ENCODE results near the gene ACTR1A.
"Not testable (repeated sequence)": the region's sequence is repeated elsewhere in the genome, so short reads cannot be mapped to it uniquely, and the experiment has no call there.

ACTR1A gene

DNA sequence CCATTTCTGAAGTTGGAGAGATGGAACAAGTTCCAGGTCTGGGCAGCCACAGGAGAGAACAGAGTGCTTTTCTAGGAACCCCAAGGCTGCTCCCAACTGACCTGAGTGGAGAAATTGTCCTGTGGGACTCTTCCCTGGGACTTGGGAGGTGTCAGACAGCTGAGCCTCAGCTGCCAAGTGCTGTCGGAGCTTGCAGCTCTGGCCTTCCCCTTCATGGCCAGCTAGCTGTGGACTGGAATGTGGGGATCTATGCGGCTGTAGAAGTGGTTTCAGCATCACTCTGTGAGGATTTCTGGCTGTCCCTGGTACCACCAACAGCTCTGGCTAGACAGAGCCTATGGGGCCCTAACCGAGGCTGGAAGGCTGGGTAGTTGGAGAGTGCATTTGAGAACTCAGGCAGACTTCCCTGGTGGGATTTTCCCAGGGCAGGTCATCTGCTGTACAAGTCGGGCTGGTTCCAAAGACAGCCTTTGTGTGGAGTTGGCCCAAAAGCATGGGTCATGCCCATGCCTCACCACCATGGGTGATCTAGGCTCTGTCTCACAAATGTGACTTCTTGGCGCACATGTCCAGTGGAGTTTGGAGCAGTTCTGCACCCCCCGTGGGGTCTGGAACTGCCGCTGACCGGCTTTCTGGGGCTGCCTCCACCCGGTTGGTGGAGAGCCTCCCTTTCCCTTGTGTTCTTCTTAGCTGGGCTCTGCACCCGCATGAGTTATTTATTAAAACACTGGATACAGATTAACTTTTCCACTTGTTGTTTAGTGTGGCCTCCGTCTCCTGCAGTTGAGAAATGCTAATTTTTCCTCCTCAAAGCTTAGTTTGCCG, 12.2 kb upstream of the ACTR1A start:
- no peak for DNase-seq

DNA sequence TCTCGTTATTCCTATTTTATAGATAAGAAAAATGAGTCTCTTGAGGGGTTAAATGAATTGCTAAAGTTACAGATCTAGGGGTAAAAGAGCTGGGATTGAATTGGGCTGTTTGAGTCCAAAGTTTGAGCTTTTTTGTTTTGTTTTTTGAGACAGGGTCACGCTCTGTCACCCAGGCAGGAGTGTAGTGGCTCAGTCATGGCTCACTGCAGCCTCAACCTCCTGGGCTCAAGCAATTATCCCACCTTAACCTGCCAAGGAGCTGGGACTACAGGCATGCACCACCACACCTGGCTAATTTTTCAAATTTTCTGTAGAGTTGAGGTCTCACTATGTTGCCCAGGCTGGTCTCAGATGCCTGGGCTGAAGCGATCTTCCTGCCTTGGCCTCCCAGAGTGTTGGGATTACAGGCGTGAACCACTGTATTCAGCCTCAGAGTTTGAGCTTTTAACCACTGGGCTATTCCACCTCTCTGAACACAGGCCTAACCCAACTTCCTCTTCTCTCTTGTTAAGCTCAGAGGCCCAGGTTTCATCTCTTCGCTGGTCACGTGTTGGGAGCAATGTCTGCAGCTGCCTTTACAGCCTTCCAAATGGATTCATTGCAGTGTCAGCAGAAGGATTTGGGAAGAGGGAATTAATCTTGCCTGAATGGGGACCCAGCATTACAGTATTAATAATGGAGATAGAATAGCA, 9.2 kb upstream of the ACTR1A start:
- peak; percentile 54 for DNase-seq

DNA sequence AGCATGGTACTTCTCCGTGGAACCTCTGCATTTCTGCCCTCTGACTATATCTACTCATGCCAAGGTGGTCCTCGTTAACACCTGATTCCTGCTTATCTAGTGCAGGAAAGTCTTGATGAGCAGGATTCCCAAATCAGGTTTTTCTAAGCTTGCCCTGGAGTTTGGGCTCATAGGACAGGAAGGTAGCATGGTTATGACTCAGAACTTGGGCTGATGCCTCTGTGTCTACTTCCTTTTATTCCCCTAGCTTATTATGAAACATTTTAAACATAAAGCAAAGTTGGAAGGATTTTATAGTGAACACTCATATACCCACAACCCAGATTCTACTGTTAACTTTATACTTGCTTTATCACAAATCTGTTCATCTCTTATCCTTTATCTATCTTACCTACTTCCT, 6.9 kb upstream of the ACTR1A start:
- peak; percentile 73 for DNase-seq

DNA sequence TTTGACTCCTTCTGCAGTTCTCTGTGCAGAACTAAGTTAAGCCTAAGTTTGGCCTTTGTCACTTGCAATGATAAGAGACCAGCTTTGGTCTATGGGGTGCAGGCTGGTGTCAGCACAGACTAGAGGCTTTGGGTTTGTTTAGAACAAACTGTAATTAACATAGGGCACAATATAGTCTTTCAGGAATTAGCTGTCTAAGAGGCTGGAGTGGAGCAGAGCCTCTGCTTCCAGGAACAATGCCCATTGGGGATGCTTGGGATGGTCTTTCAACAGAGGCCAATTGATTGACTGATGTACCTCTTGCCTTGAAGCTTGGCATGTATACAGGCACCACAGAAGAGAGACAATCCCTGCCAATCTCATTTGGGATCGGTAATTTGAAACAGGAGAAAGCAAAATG, 6.0 kb upstream of the ACTR1A start:
- DNase-seq, result no peak

DNA sequence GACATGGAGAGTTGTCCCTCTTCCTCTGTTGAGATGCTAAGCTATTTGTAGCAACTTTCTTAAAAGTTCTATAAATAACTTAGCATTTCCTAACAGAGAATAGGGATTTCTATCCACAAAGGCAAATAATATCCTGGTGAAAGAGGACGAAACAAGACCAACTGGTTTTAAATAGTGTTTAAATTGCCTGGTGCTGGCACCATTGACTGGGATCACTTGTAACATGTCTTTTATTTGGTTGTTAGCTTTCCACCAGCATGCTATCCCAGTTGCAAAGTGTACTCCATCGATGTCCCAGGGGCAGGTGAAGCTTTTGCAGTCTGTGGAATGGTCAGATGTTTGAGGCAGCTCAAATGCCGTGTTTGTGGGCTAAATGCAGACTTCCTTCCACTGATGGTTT, 5.0 kb upstream of the ACTR1A start:
- DNase-seq, result no peak

DNA sequence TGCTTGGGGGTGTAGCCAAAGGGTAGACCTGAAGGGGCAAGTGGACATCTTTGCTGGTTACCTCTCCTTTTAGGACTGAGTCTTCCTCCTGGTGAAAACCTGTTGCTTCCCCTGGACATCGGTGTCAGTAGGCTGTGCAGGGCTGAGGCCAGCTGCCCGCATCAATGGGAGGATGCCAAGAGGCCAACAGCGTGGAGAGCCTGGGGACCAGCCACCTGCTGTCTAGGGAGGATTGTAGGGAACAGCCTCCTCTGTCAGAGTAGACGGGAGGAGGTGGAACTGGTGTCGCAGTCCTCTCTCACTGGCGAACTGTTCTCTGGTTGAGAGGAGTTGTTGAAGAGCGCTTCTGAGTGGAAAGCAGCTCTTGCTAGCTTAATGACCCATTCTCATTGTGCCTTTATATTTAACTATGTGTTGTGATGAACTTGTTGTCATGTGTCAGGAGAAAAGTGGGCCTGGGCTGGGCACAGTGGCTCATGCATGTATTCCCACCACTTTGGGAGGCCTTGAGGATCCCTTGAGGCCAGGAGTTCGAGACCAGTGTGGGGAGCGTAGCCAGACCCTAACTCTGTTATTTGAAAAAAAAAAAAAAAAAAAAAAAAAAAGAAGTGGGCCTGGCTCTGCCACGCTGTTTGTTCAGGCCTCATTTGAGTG, 3.1 kb upstream of the ACTR1A start:
- DNase-seq, result no peak

DNA sequence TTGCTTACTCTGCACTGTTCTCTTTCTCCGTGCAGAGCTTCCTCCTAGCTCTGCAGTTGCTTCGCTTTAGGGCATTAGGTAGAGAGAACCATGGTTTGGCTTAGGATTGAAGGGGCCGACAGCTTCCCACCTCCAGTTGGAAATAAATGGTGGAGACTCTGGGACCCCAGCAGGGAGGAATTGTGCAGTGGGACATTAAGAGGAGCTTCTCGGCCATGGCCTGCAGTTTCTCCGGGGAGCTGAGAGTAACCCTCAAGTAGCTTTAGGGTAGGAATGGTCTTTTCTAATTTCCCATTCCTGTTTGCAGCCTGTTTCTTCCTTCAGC, 2.4 kb upstream of the ACTR1A start:
- DNase-seq, result no peak

DNA sequence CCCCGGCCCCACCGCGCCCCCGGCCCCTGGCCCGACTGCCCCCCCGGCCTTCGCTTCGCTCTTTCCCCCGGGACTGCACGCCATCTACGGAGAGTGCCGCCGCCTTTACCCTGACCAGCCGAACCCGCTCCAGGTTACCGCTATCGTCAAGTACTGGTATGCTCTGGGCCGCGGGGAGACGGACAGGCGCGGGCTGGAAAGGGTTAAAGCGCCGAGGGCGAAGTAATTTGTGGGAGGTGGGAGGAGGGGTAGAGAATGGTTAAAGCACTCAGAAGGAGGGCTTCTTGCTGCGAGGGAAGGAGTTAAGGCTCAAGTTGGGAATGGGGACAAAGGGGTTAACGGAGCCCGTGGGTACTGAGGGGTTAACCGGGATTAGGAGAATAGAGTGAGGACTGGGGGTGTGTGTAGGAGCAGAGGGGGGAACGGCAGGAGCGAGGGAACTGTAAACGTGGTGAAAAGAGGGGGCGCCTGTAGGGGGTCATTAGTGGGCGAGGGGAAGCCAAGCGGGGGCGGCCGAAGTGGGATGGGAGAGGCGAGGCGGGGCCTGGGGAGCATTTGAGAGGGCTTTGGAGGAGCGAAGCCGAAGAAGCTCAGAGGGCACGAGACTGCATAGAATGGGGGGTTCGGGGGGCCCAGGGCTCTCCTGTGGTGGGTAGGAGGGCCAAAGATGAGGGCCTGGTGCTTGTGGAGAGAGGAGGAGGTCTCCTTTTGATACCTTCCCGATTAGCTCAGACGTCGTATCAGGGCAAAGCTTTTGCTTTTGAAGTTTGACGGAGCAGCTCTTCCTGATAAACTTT, 1.9 kb upstream of the ACTR1A start:
- DNase-seq, result peak; percentile 55

DNA sequence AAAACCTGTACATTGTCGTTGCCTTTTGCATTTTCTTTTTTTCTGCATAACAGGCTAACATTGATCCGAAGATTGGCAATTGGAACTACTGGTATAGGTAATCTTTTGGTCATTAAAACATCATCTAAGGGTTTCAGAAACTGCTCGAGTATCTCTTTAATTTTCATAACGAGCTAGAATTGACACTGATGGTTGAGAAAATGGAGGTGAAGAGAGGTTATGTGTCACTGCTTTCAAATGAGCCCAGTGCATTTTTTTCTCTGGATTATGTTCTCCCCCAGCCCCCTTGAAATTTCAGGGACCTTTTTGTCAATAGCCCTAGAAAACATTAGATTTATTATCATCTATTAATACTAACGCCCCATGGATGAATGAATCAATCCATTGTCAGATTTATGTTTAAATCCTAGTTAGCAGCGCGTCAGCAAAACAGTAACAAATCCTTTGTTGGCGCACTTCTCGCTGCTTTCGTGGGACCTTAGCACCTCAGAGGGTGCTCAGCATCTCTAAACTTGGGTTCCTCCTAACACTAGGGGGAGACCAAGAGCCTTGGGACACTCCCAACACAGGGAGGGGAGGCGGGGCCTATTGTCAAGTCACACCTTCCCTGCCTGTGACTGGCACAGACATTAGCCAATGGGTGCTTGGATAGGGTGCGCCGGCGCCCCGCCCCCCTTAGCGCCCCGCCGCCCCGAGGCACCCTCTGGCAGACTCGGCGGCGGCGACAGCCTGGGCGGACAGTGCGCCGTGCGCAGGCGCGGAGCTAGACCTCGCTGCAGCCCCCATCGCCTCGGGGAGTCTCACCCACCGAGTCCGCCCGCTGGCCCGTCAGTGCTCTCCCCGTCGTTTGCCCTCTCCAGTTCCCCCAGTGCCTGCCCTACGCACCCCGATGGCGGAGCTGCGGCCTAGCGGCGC, 1.0 kb upstream of the ACTR1A start, which contains the start of gene SUFU:
Gene SUFU (plus strand): TSS at position 709 of the 915 bp plus-strand sequence. CDS start 181 bp downstream, at position 890.
- peak; percentile 100 for DNase-seq

DNA sequence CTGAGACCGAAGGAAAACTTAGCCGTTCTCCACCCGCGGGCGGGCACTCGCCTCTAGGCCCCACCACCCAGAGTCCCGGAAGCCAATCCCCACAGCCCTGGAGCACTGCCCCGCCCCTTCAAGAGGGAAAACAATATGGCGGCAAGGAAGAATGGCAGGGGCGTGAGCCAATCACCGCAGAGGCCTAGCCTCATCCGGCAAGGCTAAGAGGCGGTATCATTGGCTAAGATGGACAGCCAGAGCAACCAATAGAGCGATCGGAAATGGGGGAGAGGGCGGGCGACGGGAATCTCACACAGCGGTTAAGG, 529 bp downstream of the ACTR1A start:
- peak; percentile 99 for DNase-seq

DNA sequence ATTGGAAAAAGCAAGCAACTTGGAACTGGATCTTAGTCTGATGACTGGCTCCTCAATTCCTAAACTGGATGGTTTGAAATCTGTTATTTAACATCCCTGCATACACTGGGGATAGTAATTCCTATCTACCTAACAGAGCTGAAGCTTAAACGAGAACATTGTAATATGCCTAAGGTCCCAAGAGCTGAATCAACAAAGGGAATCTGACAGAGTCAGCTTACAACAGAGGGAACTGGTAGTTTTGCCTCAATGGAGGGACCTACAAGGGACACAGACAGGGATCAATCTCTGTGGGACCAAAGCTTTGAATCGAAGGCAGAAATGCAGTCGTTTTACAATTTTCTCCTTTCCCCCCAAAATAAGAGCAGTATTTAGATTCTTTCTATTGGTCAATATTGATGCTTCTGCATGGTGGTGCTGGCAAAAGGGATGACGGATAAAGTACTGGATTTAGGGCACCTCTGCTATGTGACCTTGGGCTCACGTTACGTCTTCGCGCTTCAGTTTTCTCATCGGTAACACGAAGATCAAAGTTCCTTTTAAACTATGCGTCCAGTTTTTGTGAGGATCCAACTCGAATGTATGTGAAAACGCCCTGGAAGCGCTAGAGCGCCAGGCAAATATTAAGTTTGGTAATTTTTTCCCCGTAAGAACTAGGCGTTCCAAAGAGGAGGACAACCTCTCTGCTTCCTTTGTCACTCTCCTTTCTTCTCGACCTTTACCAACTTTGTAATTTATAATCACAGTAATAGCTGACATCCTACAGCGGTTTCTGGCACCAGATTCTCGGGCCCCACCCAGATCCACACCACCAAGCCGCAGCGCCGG, 1.1 kb downstream of the ACTR1A start:
- DNase-seq, result peak; percentile 17

DNA sequence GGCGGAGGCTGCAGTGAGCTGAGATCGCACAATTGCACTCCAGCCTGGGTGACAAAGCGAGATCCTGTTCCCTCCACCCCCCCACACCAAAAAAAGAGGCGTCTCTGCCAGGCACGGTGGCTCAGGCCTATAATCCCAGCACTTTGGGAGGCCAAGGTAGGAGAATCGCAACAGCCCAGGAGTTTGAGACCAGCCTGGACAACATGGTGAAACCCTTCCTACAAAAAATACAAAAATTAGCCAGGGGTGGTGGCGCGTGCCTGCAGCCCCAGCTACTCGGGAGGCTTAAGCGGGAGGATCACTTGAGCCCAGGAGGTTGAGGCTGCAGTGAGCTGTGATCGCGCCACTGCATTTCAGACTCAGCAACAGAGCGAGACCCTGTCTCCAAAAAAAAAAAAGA, 1.8 kb downstream of the ACTR1A start:
- not testable (repeated sequence) for DNase-seq

DNA sequence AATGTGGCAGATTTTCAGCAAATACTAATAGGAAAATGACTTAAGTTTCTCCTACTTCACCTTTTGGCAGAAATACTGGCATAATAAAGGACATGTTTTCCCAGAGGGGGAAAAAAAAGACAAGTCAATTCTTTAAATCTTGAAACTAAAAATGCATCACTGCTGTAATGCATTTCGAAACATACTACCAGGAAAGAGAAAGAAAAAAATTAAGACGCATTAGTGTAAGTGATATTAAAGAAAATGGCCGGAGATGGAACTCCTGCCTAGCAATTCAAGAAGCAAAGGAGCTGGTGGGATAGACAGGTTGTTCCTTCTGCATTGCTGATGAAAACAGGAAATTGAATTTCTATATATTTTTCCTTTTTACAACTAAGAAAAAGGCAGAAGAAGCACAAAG, 3.2 kb downstream of the ACTR1A start:
- DNase-seq, result peak; percentile 52

DNA sequence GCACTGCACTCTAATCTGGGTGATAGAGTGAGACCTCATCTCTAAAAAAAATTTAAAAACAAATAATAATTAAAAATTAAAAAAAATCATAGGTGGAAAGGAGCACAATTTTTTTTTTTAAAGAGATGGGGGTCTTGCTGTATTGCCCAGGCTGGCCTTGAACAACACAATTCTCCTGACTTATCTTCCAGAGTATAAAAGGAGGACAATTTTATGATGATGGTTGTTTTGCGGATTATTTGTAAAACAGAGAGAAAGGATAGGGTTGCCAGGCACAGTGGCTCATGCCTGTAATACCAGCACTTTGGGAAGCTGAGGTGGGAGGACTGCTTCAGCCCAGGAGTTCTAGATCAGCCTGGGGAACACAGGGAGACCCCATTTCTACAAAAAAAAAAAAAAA, 5.0 kb downstream of the ACTR1A start:
- no peak for DNase-seq

DNA sequence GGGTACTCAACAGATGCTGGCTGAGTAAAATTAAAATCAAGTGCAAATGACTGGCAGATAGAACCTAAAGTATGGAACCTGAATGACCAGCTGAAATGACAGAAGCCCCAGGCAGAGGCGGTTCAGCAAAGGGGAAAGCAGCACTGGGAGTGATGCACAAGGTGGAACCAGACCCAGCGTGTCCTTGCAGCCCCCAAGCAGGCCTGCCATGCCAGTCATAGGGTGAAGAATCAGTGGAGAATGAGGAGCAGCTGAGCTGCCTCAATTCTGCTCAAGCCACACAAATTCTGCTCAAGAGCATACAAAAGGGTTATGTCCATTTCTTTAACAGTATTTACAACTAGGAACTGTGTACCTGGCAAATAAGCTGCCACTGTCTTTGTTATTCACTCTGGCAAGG, 8.7 kb downstream of the ACTR1A start:
- DNase-seq, result no peak

DNA sequence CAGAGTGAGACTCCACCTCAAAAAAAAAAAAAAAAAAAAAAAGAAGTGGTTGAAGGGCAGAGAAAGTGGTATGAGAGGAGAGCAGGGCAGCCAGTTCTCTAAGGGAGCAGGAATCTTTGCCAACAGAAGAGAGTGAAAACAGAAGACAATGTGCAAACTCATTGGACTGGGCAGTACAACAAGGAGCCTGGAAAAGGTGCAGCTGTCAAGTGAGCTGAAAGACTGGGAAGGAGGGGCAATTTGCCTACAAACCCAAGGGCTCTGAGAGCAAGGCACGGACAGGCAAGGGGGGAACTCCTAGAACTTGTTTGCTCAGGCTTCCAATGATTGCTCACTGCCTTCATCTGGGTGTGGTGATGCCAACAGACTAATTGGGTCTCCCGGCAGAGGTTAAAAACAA, 9.5 kb downstream of the ACTR1A start:
- no peak for DNase-seq

DNA sequence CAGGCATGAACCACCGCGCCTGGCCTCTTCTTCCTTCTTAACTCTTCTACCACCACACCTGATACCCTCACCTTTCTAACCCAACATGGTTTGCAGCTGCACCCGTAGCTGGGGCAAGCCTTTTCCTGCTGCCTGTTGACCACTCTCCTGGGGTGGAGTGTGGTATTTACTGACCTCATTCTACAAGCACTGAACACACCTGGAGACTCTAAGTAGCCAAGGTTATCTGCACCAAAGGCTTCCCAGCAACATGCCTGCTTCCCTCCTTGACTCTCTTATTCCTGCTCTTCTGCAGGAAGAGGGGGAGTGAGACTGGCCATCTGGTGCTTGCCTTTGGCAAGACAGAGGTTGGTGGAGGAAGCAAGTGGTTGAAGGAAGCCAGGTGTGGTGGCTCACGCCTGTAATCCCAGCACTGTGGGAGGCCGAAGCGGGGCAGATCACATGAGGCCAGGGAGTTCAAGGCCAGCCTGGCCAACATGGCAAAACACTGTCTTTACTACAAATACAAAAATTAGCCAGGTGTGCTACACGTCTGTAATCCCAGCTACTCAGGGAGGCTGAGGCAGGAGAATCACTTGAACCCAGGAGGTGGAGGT, 10.1 kb downstream of the ACTR1A start:
- DNase-seq, result no peak

DNA sequence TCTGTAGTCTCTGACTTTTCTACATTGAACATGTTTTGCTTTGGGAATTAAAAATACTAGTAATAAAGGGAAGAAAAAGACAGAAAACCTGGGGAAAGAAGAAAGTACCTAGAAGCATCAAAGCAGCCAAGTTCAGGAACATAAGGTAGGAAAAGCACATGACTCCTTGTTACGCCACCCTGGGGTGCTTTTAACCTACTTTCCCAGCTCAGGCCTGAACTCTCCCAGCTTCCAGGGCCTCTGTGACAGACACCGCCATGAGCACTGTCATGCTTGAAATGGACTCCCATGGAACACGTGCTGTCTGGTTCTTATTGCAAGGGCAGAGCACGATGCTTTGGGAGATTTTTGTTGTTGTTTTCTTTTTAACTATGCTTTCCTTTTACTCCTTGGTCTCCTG, 11.4 kb downstream of the ACTR1A start:
- DNase-seq, result no peak

DNA sequence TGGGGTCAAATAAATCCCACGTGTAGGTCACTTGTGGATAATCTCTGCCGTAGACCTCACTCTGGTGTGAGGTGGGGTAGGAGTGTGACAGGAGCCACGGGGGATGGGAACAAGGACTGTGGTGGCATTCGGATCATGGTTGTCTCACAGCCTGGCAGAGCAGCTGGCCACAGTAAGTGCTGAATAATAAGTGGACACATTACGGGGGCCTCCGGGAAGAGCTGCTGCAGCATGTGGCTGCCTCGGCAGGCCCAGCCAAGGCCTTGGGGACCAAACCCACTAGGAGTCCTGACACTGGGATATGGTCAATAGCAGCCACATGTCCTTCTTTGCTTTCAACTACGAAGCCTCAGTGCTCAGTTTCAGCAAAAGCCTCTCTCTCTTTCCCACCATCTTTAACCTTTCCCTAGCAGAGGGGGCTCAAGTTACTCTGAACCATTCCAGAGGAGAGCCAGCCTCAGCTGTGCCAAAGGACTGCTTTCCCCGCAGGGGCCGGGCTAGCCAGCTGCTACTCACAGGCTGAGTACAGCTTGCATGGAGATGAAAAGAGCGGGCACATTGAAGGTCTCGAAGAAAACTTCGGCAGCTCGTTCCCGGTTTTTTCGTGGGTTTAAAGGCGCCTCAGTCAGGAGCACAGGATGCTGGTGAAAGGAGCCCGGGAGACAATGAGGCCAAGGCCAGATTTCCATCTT, 17.3 kb downstream of the ACTR1A start:
- no peak for DNase-seq

DNA sequence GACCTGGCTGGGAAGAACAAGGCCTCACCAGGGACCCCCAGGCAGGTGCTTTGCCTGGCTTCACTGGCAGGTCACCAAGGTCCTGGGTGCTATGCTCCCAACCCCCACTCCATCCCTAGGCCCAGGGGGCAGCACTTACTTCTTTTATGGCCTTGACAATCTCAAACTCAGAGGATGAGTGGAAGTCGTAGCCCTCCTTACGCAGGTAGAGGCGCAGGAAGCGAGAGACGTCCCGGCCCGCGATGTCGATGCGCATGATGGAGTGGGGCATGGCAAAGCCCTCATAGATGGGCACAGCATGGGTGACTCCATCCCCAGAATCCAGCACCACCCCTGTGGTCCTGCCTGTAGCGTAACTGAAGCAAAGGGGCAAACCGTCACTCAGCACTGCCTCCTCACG, 18.5 kb downstream of the ACTR1A start:
- no peak for DNase-seq
